ENCODE data around the gene RADX.

DNA sequence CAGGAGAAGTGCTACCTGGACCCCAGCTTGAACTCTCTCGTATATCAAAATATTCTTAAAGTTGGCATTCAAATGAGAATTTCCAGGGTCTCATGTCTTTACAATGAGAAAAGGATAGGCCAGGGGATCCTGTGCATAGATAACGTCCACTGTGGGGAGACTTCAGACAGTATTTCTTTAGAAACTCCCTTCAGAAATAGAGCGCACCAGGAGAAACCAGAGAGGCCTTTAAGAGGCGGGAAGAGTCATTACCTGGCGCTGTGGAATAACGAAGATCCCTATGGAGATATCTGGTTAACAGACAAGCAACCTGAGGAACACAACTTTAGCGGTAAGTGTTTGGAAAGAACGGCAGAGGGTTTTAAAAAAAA is 600 bp downstream of the RADX start:
- TF ChIP-seq, protein P1, sequence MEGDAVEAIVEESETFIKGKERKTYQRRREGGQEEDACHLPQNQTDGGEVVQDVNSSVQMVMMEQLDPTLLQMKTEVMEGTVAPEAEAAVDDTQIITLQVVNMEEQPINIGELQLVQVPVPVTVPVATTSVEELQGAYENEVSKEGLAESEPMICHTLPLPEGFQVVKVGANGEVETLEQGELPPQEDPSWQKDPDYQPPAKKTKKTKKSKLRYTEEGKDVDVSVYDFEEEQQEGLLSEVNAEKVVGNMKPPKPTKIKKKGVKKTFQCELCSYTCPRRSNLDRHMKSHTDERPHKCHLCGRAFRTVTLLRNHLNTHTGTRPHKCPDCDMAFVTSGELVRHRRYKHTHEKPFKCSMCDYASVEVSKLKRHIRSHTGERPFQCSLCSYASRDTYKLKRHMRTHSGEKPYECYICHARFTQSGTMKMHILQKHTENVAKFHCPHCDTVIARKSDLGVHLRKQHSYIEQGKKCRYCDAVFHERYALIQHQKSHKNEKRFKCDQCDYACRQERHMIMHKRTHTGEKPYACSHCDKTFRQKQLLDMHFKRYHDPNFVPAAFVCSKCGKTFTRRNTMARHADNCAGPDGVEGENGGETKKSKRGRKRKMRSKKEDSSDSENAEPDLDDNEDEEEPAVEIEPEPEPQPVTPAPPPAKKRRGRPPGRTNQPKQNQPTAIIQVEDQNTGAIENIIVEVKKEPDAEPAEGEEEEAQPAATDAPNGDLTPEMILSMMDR (conservative IDR thresholded peaks at IDR 0.05; ENCODE audit: low read length): no peak
- TF ChIP-seq EZH2phosphoT487 (IDR thresholded peaks at IDR 0.05; ENCODE audit: borderline replicate concordance, low read depth, low read length): no peak

Data from OCI-LY7 (cell line).